PFSK-1 (cell line): ENCODE results near the gene RRAD.

Experiments
- FOXP2 ChIP-seq: optimal IDR thresholded peaks from 2 replicates; pipeline ENCODE3; 2011; ENCODE audit warnings: borderline replicate concordance, control low read depth, inconsistent platforms; ENCODE audit not compliant: insufficient read depth; ENCODE audit errors: extremely low read length, extremely low read depth
- POLR2AphosphoS5 ChIP-seq: IDR thresholded peaks from 2 replicates; pipeline ENCODE4 v1.6.1; 2012; ENCODE audit warnings: low read depth, mild to moderate bottlenecking, control low read depth, low read length, moderate library complexity
- SIN3A ChIP-seq: IDR thresholded peaks from 2 replicates; pipeline ENCODE4 v1.6.1; 2012; ENCODE audit warnings: mild to moderate bottlenecking, low read length, moderate library complexity, borderline replicate concordance; ENCODE audit not compliant: insufficient read depth
- TAF1 ChIP-seq: IDR thresholded peaks from 2 replicates; pipeline ENCODE4 v1.6.1; 2012; ENCODE audit warnings: low read length, control low read depth, borderline replicate concordance; ENCODE audit not compliant: insufficient read depth
- TF ChIP-seq, protein P1 (sequence below), 2 experiments: IDR thresholded peaks; 2 replicates each; pipeline versions ENCODE4 v1.6.1 to v1.8.0; 2011 to 2012; ENCODE audit warnings: low read depth in 2 of 2, low read length in 2 of 2, control low read depth in 1 of 2, inconsistent platforms in 1 of 2, mild to moderate bottlenecking in 1 of 2, moderate library complexity in 1 of 2; ENCODE audit not compliant: insufficient read depth in 1 of 2

RRAD gene

GRCh38 chr16:66952430-66953110 is 27.2 kb upstream of the RRAD start:
- no peak for TF ChIP-seq SIN3A
- TF ChIP-seq, protein P1, sequence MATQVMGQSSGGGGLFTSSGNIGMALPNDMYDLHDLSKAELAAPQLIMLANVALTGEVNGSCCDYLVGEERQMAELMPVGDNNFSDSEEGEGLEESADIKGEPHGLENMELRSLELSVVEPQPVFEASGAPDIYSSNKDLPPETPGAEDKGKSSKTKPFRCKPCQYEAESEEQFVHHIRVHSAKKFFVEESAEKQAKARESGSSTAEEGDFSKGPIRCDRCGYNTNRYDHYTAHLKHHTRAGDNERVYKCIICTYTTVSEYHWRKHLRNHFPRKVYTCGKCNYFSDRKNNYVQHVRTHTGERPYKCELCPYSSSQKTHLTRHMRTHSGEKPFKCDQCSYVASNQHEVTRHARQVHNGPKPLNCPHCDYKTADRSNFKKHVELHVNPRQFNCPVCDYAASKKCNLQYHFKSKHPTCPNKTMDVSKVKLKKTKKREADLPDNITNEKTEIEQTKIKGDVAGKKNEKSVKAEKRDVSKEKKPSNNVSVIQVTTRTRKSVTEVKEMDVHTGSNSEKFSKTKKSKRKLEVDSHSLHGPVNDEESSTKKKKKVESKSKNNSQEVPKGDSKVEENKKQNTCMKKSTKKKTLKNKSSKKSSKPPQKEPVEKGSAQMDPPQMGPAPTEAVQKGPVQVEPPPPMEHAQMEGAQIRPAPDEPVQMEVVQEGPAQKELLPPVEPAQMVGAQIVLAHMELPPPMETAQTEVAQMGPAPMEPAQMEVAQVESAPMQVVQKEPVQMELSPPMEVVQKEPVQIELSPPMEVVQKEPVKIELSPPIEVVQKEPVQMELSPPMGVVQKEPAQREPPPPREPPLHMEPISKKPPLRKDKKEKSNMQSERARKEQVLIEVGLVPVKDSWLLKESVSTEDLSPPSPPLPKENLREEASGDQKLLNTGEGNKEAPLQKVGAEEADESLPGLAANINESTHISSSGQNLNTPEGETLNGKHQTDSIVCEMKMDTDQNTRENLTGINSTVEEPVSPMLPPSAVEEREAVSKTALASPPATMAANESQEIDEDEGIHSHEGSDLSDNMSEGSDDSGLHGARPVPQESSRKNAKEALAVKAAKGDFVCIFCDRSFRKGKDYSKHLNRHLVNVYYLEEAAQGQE (IDR thresholded peaks at IDR 0.05; ENCODE audit: insufficient read depth in 1 of 2, low read depth in 2 of 2, low read length in 2 of 2) = no peak
- TF ChIP-seq TAF1 = no peak
- TF ChIP-seq POLR2AphosphoS5 = no peak

DNA sequence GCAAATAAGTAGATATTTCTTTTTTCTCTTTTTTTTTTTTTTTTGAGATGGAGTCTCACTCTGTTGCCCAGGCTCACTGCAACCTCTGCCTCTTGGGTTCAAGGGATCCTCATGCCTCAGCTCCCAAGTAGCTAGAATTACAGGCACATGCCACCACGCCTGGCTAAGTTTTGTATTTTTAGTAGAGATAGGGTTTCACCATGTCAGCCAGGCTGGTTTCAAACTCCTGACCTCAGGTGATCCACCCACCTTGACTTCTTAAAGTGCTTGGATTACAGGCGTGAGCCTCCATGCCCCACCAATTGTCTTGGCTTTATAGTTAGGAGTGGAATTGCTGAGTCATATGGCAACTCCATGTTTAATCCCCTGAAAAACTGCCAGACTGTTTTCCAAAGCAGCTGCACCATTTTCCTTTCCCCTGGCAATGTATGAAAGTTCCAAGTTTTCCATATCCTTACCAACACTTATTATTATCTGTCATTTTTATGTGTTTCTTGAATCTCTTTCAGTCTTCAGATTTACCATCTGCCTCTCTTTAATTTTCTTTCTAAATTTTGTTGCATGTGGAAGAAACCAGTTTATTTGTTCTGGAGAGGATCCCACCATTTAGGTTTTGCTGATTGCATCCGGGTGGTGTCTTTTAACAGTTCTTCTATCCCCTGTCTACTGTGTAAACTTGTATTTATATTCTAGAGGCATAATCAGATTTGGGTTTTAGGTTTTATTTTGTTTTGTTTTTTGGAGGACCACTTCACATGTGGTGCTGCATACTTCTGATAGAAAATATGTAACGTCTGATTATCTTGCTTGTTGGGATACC is 25.8 kb upstream of the RRAD start:
- TF ChIP-seq FOXP2 (no peak), SIN3A (no peak), POLR2AphosphoS5 (no peak)
- TF ChIP-seq, protein P1 (IDR thresholded peaks at IDR 0.05; ENCODE audit: insufficient read depth in 1 of 2, low read depth in 2 of 2, low read length in 2 of 2) = no peak

DNA sequence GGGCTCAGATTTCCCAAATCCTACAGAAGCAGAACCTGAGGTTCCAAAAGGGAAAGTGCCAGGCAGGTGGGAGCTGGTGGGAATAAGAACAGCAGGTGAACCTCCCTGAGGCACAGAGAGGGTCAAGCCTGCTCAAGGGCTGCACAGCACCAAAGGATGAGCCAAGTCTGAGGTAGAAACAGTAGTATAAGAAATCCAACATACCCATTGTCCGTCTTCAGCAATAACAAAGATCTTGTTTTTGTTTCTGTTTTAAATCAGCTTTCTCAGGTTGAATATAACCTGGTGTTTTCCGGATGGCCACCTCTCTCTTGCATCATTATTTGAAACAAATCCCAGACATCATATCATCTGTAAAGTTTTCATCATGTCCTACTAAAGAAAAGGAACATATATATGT is 25.1 kb upstream of the RRAD start:
- no peak for TF ChIP-seq TAF1
- no peak for TF ChIP-seq SIN3A
- no peak for TF ChIP-seq POLR2AphosphoS5
- TF ChIP-seq FOXP2 = no peak
- TF ChIP-seq, protein P1 (IDR thresholded peaks at IDR 0.05; ENCODE audit: insufficient read depth in 1 of 2, low read depth in 2 of 2, low read length in 2 of 2) = no peak

GRCh38 chr16:66949472-66949871 is 24.1 kb upstream of the RRAD start:
- TF ChIP-seq, protein P1 (IDR thresholded peaks at IDR 0.05; ENCODE audit: insufficient read depth in 1 of 2, low read depth in 2 of 2, low read length in 2 of 2) = no peak
- TF ChIP-seq FOXP2 = no peak
- TF ChIP-seq TAF1 = no peak
